ENCODE measurements around the gene INF2. TPM values are rescaled to one million over a fixed set of nuclear protein-coding genes. Genes with fewer than 3 reads are reported as not detected.
A peak's percentile ranks its signal among the peaks of the same experiment; 100 is the strongest.

The INF2 gene
- total RNA-seq, 6 donors from 2014 or later: 65.2 to 259 (median 131) TPM

DNA sequence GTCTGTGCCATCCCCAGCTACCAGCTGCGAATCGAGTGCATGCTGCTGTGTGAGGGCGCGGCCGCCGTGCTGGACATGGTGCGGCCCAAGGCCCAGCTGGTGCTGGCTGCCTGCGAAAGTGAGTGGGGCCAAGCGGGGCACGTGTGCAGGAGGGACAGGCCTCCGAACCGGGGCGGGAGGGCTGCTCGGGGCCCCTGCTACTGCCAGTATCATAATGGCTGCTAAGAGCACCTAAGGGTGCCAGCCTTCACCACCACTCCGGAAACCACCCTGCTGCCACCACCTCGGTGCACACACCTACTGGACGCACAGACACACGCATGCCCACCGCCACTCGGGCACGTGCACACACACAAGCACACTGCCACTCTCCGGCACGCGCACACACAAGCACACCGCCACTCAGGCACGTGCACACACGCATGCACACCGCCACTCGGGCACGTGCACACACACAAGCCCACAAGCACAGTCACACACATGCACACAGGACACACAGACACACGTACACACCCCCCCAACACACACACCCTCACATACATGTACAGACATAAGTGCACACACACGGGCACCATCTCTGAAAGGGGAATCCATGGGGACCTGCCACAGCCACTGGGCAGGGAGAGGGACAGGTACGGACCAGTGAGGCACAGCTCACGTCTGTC is 20.8 kb downstream of the INF2 start:
- no peak for TF ChIP-seq EP300 (IDR thresholded peaks at IDR 0.05)
- TF ChIP-seq POLR2A (IDR thresholded peaks at IDR 0.05): no peak
- no peak for TF ChIP-seq CTCF (IDR thresholded peaks at IDR 0.05)
- TF ChIP-seq POLR2AphosphoS5 (IDR thresholded peaks at IDR 0.05): no peak
- ATAC-seq (ENCODE audit: low FRiP score in 2 of 2) (no peak), DNase-seq (no peak)
- Histone ChIP-seq H3K9me3 (no peaks in the 10 kb centered on the region), H3K27ac (no peak overlapping the region), H3K4me1 (peaks cover 0 to 4% (median 0%) of the 10 kb centered on the region in 4 donors), H3K36me3 (peaks cover 17 to 76% (median 66%) of the 10 kb centered on the region in 4 donors), H3K27me3 (no peaks in the 10 kb centered on the region), H3K4me3 (no peak overlapping the region)
- 88 to 94% methylated on average over 21 to 33 of the region's 34 CpGs for WGBS, 2 donors

- WGBS, 2 donors: 89 to 95% methylated on average over 20 to 32 of the region's 40 CpGs
- no peak overlapping the region for H3K4me3 ChIP-seq
- peaks cover 19 to 87% (median 78%) of the 10 kb centered on the region in 4 donors for H3K36me3 ChIP-seq
- H3K9me3 ChIP-seq: no peaks in the 10 kb centered on the region
- no peaks in the 10 kb centered on the region for H3K27me3 ChIP-seq
- no peak overlapping the region for H3K27ac ChIP-seq
- ATAC-seq (ENCODE audit: low FRiP score in 2 of 2) (no peak), DNase-seq (peak in 1 of 2 donors; percentile 84)
- H3K4me1 ChIP-seq: peaks cover 0 to 4% (median 0%) of the 10 kb centered on the region in 4 donors
- TF ChIP-seq POLR2A (IDR thresholded peaks at IDR 0.05) (no peak), CTCF (IDR thresholded peaks at IDR 0.05) (no peak), POLR2AphosphoS5 (IDR thresholded peaks at IDR 0.05) (no peak), EP300 (IDR thresholded peaks at IDR 0.05) (no peak)
Observed at GRCh38 chr14:104712881-104713734, 23.7 kb downstream of the INF2 start.

DNA sequence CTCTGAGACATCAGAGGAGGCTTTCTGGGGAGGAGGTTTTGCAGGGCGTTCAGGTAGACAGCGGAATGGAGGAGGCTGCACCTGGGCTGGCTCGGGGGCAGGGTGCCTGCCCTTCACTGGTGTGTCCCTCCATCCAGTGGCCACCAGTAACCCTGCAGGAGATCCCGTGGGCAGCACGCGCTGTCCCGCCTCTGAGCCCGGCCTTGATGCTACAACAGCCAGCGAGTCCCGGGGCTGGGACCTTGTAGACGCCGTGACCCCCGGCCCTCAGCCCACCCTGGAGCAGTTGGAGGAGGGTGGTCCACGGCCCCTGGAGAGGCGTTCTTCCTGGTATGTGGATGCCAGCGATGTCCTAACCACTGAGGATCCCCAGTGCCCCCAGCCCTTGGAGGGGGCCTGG is 24.6 kb downstream of the INF2 start:
- peaks cover 19 to 92% (median 82%) of the 10 kb centered on the region in 4 donors for H3K36me3 ChIP-seq
- ATAC-seq (ENCODE audit: low FRiP score in 2 of 2): no peak
- no peaks in the 10 kb centered on the region for H3K4me1 ChIP-seq
- 94 to 100% methylated on average over 3 to 16 of the region's 16 CpGs for WGBS, 2 donors
- no peak overlapping the region for H3K27ac ChIP-seq
- TF ChIP-seq POLR2A (IDR thresholded peaks at IDR 0.05) (no peak), EP300 (IDR thresholded peaks at IDR 0.05) (no peak), POLR2AphosphoS5 (IDR thresholded peaks at IDR 0.05) (no peak)
- H3K4me3 ChIP-seq: no peak overlapping the region
- no peaks in the 10 kb centered on the region for H3K27me3 ChIP-seq
- peak in 1 of 2 donors; percentile 82 for DNase-seq
- no peaks in the 10 kb centered on the region for H3K9me3 ChIP-seq

GRCh38 chr14:104714681-104715080 is 25.3 kb downstream of the INF2 start:
- H3K27ac ChIP-seq: no peak overlapping the region
- H3K9me3 ChIP-seq: no peaks in the 10 kb centered on the region
- H3K4me1 ChIP-seq: no peaks in the 10 kb centered on the region
- no peaks in the 10 kb centered on the region for H3K27me3 ChIP-seq
- 93 to 98% methylated on average over 5 to 28 of the region's 31 CpGs for WGBS, 2 donors
- peaks cover 19 to 93% (median 81%) of the 10 kb centered on the region in 4 donors for H3K36me3 ChIP-seq
- ATAC-seq (ENCODE audit: low FRiP score in 2 of 2): no peak
- peak in 1 of 2 donors; percentile 83 for DNase-seq
- no peak for TF ChIP-seq POLR2A (IDR thresholded peaks at IDR 0.05)
- no peak for TF ChIP-seq CTCF (IDR thresholded peaks at IDR 0.05)
- TF ChIP-seq POLR2AphosphoS5 (IDR thresholded peaks at IDR 0.05): no peak
- TF ChIP-seq EP300 (IDR thresholded peaks at IDR 0.05): no peak
- no peak overlapping the region for H3K4me3 ChIP-seq

- no peak overlapping the region for H3K27ac ChIP-seq
- H3K27me3 ChIP-seq: no peaks in the 10 kb centered on the region
- TF ChIP-seq EP300 (IDR thresholded peaks at IDR 0.05) (no peak), POLR2AphosphoS5 (IDR thresholded peaks at IDR 0.05) (no peak), CTCF (IDR thresholded peaks at IDR 0.05) (no peak), POLR2A (IDR thresholded peaks at IDR 0.05) (no peak)
- 90 to 100% methylated on average over 5 to 14 of the region's 18 CpGs for WGBS, 2 donors
- no peak overlapping the region for H3K4me3 ChIP-seq
- H3K36me3 ChIP-seq: peaks cover 19 to 90% (median 74%) of the 10 kb centered on the region in 4 donors
- DNase-seq: no peak
- H3K4me1 ChIP-seq: no peaks in the 10 kb centered on the region
- H3K9me3 ChIP-seq: no peaks in the 10 kb centered on the region
- no peak for ATAC-seq (ENCODE audit: low FRiP score in 2 of 2)
Observed at GRCh38 chr14:104715416-104715815, 26.0 kb downstream of the INF2 start.

Measured in upper lobe of left lung (tissue), 6 donors.